Left ventricle myocardium superior (tissue), 1 donor: ENCODE data around the gene RARB. TPM values are rescaled to one million over a fixed set of nuclear protein-coding genes. Genes with fewer than 3 reads are reported as not detected.
A peak's percentile ranks its signal among the peaks of the same experiment; 100 is the strongest.

Experiments used
- ATAC-seq: fragments of 200-7000 bp; cut with Tn5 transposase; one replicate; pipeline ENCODE4 v1.9.1; 2020; ENCODE audit warnings: mild to moderate bottlenecking, moderate library complexity
- DNase-seq: peaks from one replicate; pipeline ENCODE4 v3.0.0-alpha.2; 2020
- intact Hi-C: fragments of 100-400 bp; cut with micrococcal nuclease; formaldehyde crosslinking; loops from one replicate; pipeline ENCODE4 v1.11.0; 2022
- total RNA-seq: library from RNA; stranded (reverse); fragmentation: NEBNext Ultra II Directional; extraction: Animal tissue kit (Norgen Biotek cat#: 25700); gene quantifications from one replicate; pipeline ENCODE4 v1.2.1, GENCODE V29; 2021
- donor health status: DM: no; HTN: yes; CAD: no; lungs with severe emphysema.

The RARB gene
- total RNA-seq, 1 donor from 2014 or later, result 22.8 TPM

DNA sequence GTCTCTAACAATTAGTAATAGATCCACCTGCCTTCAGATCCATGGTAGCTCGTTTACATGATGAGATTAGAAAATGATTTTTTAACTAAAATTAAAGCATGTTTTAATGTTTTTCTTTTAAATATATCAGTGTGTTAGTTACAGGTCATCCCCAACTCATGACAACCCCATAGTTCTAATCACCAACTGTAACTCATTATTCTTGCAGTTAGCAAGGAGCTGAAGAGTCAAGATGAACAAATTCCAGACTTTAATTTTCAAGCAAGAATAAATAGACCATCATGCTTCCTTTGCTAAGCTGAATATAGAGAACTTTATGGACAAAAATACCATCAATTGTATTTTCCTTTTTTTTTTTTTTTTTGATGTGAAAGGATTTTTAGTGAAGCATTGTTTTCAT, 135.5 kb downstream of the RARB start:
- DNase-seq (no peak), ATAC-seq (no peak)
- intact Hi-C loops, result no loop called here

GRCh38 chr3:25564075-25564474, 136.0 kb downstream of the RARB start:
- intact Hi-C loops, result no loop called here
- DNase-seq, result no peak
- ATAC-seq, result no peak

GRCh38 chr3:25565807-25566206, 137.7 kb downstream of the RARB start:
- no peak for ATAC-seq
- no peak for DNase-seq
- intact Hi-C loops, result no loop called here

GRCh38 chr3:25566358-25566920, 138.4 kb downstream of the RARB start:
- DNase-seq (no peak), ATAC-seq (no peak)
- intact Hi-C loops, result no loop called here

DNA sequence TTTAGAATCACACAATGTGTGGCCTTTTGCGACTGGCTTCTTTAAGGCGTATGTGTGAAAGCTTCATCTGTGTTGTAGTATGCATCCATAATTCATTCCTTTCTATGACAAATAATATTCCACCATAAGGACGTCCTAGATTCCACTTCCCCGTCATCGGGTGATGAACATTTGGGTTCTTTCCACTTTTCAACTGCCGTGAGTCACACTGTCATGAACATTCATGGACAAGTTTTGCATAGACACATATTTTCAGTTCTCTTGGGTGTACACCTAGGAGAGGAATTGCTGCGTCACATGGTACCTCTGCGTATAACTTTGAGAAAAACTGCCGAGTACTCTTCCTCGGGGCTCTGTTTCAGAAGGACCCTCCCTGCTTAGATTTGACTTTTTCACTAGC, 139.3 kb downstream of the RARB start:
- intact Hi-C loops, result no loop called here

GRCh38 chr3:25567806-25568524, 139.9 kb downstream of the RARB start:
- ATAC-seq, result no peak
- no peak for DNase-seq
- intact Hi-C loops, result no loop called here

More for the DNA sequence above, 139.3 kb downstream of the RARB start:
- DNase-seq, result no peak
- no peak for ATAC-seq

GRCh38 chr3:25568525-25569078, 140.5 kb downstream of the RARB start:
- ATAC-seq, result peak; percentile 87
- peak; percentile 66 for DNase-seq
- intact Hi-C loops, result no loop called here

DNA sequence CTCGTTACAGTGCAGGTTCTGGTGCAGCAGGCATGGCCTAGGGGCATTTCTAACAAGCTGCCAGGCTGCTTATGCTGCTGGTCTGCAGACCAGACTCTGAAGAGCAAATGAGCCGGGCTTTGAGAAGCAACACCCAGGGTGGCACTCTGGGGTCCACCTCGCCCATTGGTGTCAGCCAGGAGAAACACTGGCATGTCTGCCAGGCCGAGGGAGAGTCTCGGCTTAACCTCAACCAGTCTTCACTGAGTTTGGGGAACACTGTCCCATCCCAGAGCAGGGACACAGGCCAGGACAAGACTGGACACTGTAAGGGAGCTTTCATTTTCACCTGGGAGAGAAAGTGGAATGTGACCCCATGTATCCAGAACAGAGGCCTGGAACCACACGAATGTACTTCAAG, 143.2 kb downstream of the RARB start:
- intact Hi-C loops, result no loop called here
- no peak for DNase-seq
- ATAC-seq, result no peak

- no peak for ATAC-seq
Measured at GRCh38 chr3:25572336-25572735, 144.3 kb downstream of the RARB start.

GRCh38 chr3:25572919-25573385, 144.9 kb downstream of the RARB start:
- no peak for DNase-seq
- intact Hi-C loops, result no loop called here
- ATAC-seq, result no peak

More at GRCh38 chr3:25572336-25572735, 144.3 kb downstream of the RARB start:
- DNase-seq, result no peak
- intact Hi-C loops, result no loop called here

DNA sequence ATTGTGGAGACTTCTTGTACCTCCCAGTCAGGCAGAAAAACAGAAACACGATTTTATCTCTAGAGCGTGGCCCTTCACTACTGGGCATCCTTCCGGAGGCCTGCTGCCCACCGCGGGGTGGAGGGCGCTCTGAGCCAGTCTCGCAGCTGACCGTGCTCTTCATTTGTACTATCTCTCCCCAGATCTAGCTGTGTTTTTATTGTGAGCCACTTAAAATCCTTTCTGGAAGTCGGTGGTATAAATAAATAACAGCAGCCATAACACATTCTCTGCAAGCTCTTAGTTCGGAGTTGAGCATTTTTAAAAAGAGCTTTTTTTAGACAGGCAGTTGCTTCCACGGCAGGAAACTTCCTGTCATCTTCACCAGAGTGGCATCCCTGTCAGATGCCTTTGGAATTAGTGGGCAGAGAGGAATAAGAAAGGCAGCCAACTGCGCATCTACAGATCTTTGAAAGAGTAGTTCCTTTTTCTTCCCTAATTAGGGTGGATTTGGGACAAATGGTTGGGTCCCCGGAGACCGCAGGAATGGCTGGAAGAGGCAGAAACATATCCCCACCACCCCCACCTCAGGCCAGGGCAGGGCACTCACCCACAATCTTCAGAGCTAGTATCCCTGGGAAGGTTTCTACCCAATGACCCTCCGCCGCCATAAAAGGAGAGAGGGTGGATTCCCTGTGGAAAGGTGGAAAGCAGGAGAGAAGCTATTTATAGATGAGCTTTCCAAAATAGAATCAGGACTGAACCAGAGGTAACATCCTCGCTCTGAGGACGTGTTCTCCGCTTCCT, 145.5 kb downstream of the RARB start:
- DNase-seq, result no peak
- intact Hi-C loops, result no loop called here
- ATAC-seq, result peak; percentile 77

- no peak for DNase-seq
- intact Hi-C loops, result no loop called here
- no peak for ATAC-seq
Measured at GRCh38 chr3:25574172-25574765, 146.2 kb downstream of the RARB start.

DNA sequence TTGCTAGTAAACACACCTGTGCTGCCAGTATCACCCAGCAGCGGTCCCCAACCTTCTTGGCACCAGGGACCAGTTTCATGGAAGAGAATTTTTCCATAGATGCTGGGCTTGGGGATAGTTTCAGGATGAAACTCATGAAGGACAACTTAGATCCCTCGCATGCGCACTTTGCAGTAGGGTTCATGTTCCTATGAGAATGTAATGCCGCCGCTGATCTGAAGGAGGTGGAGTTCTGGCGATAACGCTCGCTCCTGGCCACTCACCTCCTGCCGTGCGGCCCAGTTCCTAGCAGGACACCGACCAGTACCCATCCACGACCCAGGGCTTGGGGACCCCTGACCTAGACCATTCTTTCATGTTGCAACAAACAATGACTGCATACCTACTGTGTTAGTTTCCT, 146.9 kb downstream of the RARB start:
- DNase-seq (no peak), ATAC-seq (no peak)
- intact Hi-C loops, result no loop called here

DNA sequence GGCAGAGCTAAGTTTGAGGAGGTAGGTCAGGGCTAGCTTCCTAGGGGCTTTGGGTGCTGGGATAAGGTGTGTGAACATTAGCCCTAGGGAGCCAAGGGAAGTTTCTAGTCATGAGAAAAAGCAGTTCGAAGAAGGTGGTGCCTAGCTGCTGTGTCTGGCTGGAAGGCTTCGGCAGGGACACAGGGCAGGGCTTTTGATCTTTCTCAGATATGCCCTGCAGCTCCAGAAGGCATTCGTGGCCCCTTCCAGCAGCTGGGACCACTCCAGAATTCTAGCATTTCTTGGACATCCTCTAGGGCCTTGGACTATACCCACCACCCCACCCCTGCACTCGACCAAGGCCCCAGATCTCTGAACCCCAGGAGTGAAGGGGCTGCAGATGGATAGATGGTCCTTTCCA, 148.1 kb downstream of the RARB start:
- intact Hi-C loops, result no loop called here
- ATAC-seq (no peak), DNase-seq (no peak)

- DNase-seq (no peak), ATAC-seq (no peak)
- intact Hi-C loops, result no loop called here
Measured at GRCh38 chr3:25576831-25577454, 148.9 kb downstream of the RARB start.

GRCh38 chr3:25578059-25578458, 150.0 kb downstream of the RARB start:
- intact Hi-C loops, result no loop called here
- no peak for DNase-seq
- no peak for ATAC-seq

- DNase-seq (no peak), ATAC-seq (no peak)
- intact Hi-C loops, result no loop called here
Measured at GRCh38 chr3:25580534-25580933, 152.5 kb downstream of the RARB start.

DNA sequence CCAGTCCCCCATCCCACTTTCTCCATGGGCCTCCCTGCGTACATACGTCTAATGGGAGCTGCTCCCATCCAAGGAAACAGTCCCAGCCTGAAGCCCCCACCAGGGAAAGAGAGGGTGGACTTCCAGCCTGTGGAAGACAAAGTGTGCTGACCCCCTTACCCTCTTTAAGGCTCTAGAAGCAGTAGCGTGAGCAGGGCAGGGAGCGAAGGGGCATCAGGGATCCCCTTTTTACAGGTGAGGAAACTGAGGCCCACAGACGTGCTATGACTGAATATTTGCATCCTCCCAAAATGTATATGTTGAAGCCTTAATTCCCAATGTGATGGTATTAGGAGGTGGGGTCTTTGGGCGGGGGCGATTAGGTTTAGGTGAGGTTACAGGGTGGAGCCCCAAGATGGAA, 153.3 kb downstream of the RARB start:
- DNase-seq (no peak), ATAC-seq (no peak)
- intact Hi-C loops, result no loop called here

DNA sequence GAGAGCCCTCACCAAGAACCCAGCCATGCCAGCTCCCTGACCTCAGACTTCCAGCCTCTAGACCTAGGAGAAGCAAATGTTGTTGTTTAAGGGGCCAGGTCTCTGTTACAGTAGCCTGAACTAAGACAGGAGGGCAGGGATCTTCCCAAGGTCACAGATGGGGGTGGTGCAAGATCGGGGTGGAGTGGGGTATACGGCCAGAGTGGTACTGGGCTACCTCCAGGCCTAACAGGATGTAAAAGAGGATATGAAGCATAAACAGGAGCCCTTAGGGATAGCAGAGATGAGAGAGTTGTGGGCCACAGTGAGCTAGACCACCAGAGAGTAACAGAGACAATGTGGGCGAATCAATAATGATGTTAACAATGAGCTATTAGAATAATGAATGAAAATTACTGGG, 153.8 kb downstream of the RARB start:
- ATAC-seq (no peak), DNase-seq (no peak)
- intact Hi-C loops, result no loop called here
